Endodermal cell (in vitro differentiated cells): ENCODE results near the gene OXTR. TPM values are rescaled to one million over a fixed set of nuclear protein-coding genes. Genes with fewer than 3 reads are reported as not detected.

Experiments
- DNase-seq: peaks from one replicate; pipeline ENCODE4 v3.0.0-alpha.2; 2017
- H3K27ac ChIP-seq: 2 replicates; pipeline ENCODE4 v1.5.1; 2013; ENCODE audit warnings: mild to moderate bottlenecking, low read depth, low read length, moderate library complexity
- H3K27me3 ChIP-seq: 2 replicates; pipeline ENCODE4 v1.6.1; 2013; ENCODE audit warnings: mild to moderate bottlenecking, low read length, moderate library complexity; ENCODE audit not compliant: insufficient read depth, control insufficient read depth, poor library complexity, severe bottlenecking
- H3K36me3 ChIP-seq: 2 replicates; pipeline ENCODE4 v1.7.0; 2013; ENCODE audit warnings: mild to moderate bottlenecking, low read length, moderate library complexity; ENCODE audit not compliant: control insufficient read depth, insufficient read depth
- H3K4me1 ChIP-seq: one replicate; pipeline ENCODE4 v1.7.0; 2013; ENCODE audit warnings: low read length; ENCODE audit not compliant: control insufficient read depth, insufficient read depth
- H3K4me3 ChIP-seq: 2 replicates; pipeline ENCODE4 v1.5.1; 2013; ENCODE audit warnings: mild to moderate bottlenecking, low read length, moderate library complexity
- H3K9ac ChIP-seq: 2 replicates; pipeline ENCODE4 v1.6.1; 2013; ENCODE audit warnings: mild to moderate bottlenecking, low read length, moderate library complexity; ENCODE audit not compliant: poor library complexity, severe bottlenecking; ENCODE audit errors: extremely low read depth
- H3K9me3 ChIP-seq: 2 replicates; pipeline ENCODE4 v1.6.1; 2013; ENCODE audit warnings: mild to moderate bottlenecking, low read length, moderate library complexity; ENCODE audit not compliant: control insufficient read depth
- H3K27ac Mint-ChIP-seq: 2 replicates; pipeline ENCODE4 v1.8.0; 2020; ENCODE audit warnings: mixed read lengths
- H3K27me3 Mint-ChIP-seq: 2 replicates; pipeline ENCODE4 v1.8.0; 2021; ENCODE audit warnings: mild to moderate bottlenecking, mixed read lengths; ENCODE audit not compliant: insufficient read depth
- H3K36me3 Mint-ChIP-seq: 2 replicates; pipeline ENCODE4 v1.8.0; 2020; ENCODE audit warnings: low read depth, mixed read lengths
- H3K4me1 Mint-ChIP-seq: 2 replicates; pipeline ENCODE4 v1.8.0; 2020; ENCODE audit warnings: mixed read lengths
- H3K4me3 Mint-ChIP-seq: 2 replicates; pipeline ENCODE4 v1.8.0; 2020; ENCODE audit warnings: mild to moderate bottlenecking, moderate library complexity, mixed read lengths
- H3K9me3 Mint-ChIP-seq: 2 replicates; pipeline ENCODE4 v1.8.0; 2020; ENCODE audit warnings: mild to moderate bottlenecking, mixed read lengths
- WGBS, 2 experiments: methylation state at CpG; one replicate each; pipeline versions ENCODE4 v1.1.5 to v1.1.7; 2013; ENCODE audit warnings: missing lambda C conversion rate in 2 of 2, mixed read lengths in 1 of 2; ENCODE audit not compliant: insufficient coverage in 1 of 2, insufficient read length in 1 of 2; 5-methylcytosine and 5-hydroxymethylcytosine counted together
- total RNA-seq, 2 donors: library from RNA; stranded (reverse); fragmentation: NEBNext Ultra II Directional in 1 of 2; extraction: Animal tissue kit (Norgen Biotek cat#: 25700) in 1 of 2; gene quantifications; 2 replicates in 1 of 2; 3 replicates in 1 of 2; pipeline ENCODE4 v1.2.1, GENCODE V29; 2021
- TF ChIP-seq, protein P1 (sequence below): fragments of 200-600 bp; sonication (generic); conservative IDR thresholded peaks from 2 replicates; pipeline ENCODE4 v1.5.0; 2021; ENCODE audit warnings: antibody characterized with exemption, mild to moderate bottlenecking

Gene OXTR
- total RNA-seq, 2 donors from 2014 or later: 10.6 to 13.1 TPM

- H3K36me3 Mint-ChIP-seq: no peaks in the 10 kb centered on the region
- Histone ChIP-seq H3K27ac (no peak overlapping the region), H3K36me3 (no peaks in the 10 kb centered on the region), H3K9ac (no peak overlapping the region), H3K9me3 (no peaks in the 10 kb centered on the region), H3K4me3 (no peak overlapping the region), H3K27me3 (no peaks in the 10 kb centered on the region), H3K4me1 (peaks cover 4% of the 10 kb centered on the region)
- no peak for DNase-seq
- H3K9me3 Mint-ChIP-seq: no peaks in the 10 kb centered on the region
- no peak overlapping the region for H3K27ac Mint-ChIP-seq
- TF ChIP-seq, protein P1, sequence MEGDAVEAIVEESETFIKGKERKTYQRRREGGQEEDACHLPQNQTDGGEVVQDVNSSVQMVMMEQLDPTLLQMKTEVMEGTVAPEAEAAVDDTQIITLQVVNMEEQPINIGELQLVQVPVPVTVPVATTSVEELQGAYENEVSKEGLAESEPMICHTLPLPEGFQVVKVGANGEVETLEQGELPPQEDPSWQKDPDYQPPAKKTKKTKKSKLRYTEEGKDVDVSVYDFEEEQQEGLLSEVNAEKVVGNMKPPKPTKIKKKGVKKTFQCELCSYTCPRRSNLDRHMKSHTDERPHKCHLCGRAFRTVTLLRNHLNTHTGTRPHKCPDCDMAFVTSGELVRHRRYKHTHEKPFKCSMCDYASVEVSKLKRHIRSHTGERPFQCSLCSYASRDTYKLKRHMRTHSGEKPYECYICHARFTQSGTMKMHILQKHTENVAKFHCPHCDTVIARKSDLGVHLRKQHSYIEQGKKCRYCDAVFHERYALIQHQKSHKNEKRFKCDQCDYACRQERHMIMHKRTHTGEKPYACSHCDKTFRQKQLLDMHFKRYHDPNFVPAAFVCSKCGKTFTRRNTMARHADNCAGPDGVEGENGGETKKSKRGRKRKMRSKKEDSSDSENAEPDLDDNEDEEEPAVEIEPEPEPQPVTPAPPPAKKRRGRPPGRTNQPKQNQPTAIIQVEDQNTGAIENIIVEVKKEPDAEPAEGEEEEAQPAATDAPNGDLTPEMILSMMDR: no peak
- no peak overlapping the region for H3K4me3 Mint-ChIP-seq
- 93 to 100% methylated on average over 2 to 5 of the region's 5 CpGs for WGBS, 2 experiments
- H3K27me3 Mint-ChIP-seq: peaks cover 7% of the 10 kb centered on the region
- peaks cover 15% of the 10 kb centered on the region for H3K4me1 Mint-ChIP-seq
Measured at GRCh38 chr3:8739757-8740504, 29.5 kb downstream of the OXTR start.

GRCh38 chr3:8738639-8739038 lies 30.8 kb downstream of the OXTR start:
- Mint-ChIP-seq H3K27me3 (peaks cover 7% of the 10 kb centered on the region), H3K4me1 (peaks cover 11% of the 10 kb centered on the region), H3K36me3 (no peaks in the 10 kb centered on the region), H3K27ac (no peak overlapping the region), H3K9me3 (no peaks in the 10 kb centered on the region), H3K4me3 (no peak overlapping the region)
- H3K27me3 ChIP-seq: no peaks in the 10 kb centered on the region
- peaks cover 4% of the 10 kb centered on the region for H3K4me1 ChIP-seq
- TF ChIP-seq, protein P1: no peak
- 76 to 83% methylated on average over 3 of the region's 3 CpGs for WGBS, 2 experiments
- no peaks in the 10 kb centered on the region for H3K9me3 ChIP-seq
- no peak overlapping the region for H3K4me3 ChIP-seq
- no peak for DNase-seq
- no peak overlapping the region for H3K27ac ChIP-seq
- H3K36me3 ChIP-seq: no peaks in the 10 kb centered on the region
- no peak overlapping the region for H3K9ac ChIP-seq

GRCh38 chr3:8737823-8738222 lies 31.6 kb downstream of the OXTR start:
- Mint-ChIP-seq H3K27ac (no peak overlapping the region), H3K4me1 (peaks cover 10% of the 10 kb centered on the region), H3K27me3 (peaks cover 7% of the 10 kb centered on the region), H3K9me3 (no peaks in the 10 kb centered on the region), H3K4me3 (no peak overlapping the region), H3K36me3 (no peaks in the 10 kb centered on the region)
- Histone ChIP-seq H3K9me3 (no peaks in the 10 kb centered on the region), H3K4me3 (no peak overlapping the region), H3K36me3 (no peaks in the 10 kb centered on the region), H3K9ac (no peak overlapping the region), H3K27me3 (no peaks in the 10 kb centered on the region), H3K27ac (no peak overlapping the region), H3K4me1 (peaks cover 4% of the 10 kb centered on the region)
- DNase-seq: no peak
- TF ChIP-seq, protein P1: no peak
